C4-2B (cell line): ENCODE results near the gene DGKQ.
"Not testable (repeated sequence)": the region's sequence is repeated elsewhere in the genome, so short reads cannot be mapped to it uniquely, and the experiment has no call there.

Experiments
- ZFX ChIP-seq: fragments of 450-650 bp; IDR thresholded peaks from 2 replicates; pipeline ENCODE4 v1.6.1; 2017
- TF ChIP-seq, protein P1 (sequence below): fragments of 450-650 bp; conservative IDR thresholded peaks from 2 replicates; pipeline ENCODE4 v1.5.1; 2017; ENCODE audit warnings: mild to moderate bottlenecking

DNA sequence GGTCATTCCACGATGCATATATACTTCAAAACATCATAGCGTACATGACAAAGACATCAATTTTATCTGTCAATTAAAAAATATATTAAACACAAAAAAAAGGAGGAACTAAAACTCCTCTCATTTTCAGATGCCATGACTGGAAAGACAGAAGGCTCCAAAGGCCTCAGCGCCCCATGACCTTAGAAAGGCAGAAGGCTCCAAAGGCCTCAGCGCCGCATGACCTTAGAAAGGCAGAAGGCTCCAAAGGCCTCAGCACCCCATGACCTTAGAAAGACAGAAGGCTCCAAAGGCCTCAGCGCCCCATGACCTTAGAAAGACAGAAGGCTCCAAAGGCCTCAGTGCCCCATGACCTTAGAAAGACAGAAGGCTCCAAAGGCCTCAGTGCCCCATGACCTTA is 54.8 kb downstream of the DGKQ start:
- TF ChIP-seq, protein P1, sequence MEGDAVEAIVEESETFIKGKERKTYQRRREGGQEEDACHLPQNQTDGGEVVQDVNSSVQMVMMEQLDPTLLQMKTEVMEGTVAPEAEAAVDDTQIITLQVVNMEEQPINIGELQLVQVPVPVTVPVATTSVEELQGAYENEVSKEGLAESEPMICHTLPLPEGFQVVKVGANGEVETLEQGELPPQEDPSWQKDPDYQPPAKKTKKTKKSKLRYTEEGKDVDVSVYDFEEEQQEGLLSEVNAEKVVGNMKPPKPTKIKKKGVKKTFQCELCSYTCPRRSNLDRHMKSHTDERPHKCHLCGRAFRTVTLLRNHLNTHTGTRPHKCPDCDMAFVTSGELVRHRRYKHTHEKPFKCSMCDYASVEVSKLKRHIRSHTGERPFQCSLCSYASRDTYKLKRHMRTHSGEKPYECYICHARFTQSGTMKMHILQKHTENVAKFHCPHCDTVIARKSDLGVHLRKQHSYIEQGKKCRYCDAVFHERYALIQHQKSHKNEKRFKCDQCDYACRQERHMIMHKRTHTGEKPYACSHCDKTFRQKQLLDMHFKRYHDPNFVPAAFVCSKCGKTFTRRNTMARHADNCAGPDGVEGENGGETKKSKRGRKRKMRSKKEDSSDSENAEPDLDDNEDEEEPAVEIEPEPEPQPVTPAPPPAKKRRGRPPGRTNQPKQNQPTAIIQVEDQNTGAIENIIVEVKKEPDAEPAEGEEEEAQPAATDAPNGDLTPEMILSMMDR: not testable (repeated sequence)
- TF ChIP-seq ZFX: not testable (repeated sequence)
